ENCODE results near the gene RYR2. TPM values are rescaled to one million over a fixed set of nuclear protein-coding genes. Genes with fewer than 3 reads are reported as not detected.

Gene RYR2
- total RNA-seq, 1 experiment from 2014 or later = 3.4 TPM

DNA sequence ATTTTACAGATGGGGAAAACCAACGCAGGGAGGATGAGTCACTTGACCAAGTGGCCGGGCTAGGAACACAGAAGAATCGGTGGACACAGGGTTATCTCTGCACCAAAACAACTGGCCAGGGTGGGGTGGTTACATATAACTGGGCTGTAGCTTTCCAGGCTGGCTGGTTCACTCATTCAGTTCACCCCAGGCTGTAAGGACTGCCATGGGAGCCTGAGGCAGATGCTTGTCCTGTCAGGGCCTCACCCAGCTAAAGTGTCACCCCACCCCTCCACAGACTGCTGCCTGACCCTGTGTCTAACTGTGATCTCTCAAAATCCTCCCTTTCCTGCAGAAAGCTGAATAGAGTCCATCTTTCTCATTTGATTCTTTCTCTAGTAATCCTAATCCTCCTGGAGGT, 387.3 kb downstream of the RYR2 start:
- no peak overlapping the region for H3K27ac ChIP-seq (ENCODE audit: insufficient read length, low read depth, low read length)

More for the DNA sequence above, 387.3 kb downstream of the RYR2 start:
- H3K4me1 Mint-ChIP-seq = peaks cover 6 to 7% of the 10 kb centered on the region in 2 experiments
- no peak overlapping the region for H3K4me2 ChIP-seq (ENCODE audit: insufficient read depth, insufficient read length, low read length)
- TF ChIP-seq CTCF (conservative IDR thresholded peaks at IDR 0.05) = no peak
- no peak overlapping the region for H2BK20ac ChIP-seq (ENCODE audit: low read depth, low read length, poor library complexity, severe bottlenecking)
- no peaks in the 10 kb centered on the region for H4K20me1 ChIP-seq (ENCODE audit: control insufficient read depth, insufficient read depth, insufficient read length)
- no peaks in the 10 kb centered on the region for H3K79me1 ChIP-seq (ENCODE audit: insufficient read depth, low read depth, low read length, poor library complexity, severe bottlenecking)
- no peaks in the 10 kb centered on the region for H3K23me2 ChIP-seq (ENCODE audit: insufficient read length, low read depth, low read length, poor library complexity, severe bottlenecking)
- no peaks in the 10 kb centered on the region; the same call in 1 of the 2 replicates for H3K4me1 ChIP-seq (ENCODE audit: insufficient read depth, low read length)
- H3T11ph ChIP-seq (ENCODE audit: low read length) = no peak overlapping the region
- H2BK5ac ChIP-seq (ENCODE audit: insufficient read length, low read length) = no peak overlapping the region
- H3K9ac ChIP-seq (ENCODE audit: extremely low read depth, insufficient read length, low read length) = no peak overlapping the region
- H3K27ac Mint-ChIP-seq = peak overlapping the region in 1 of 3 experiments; percentile 65; a peak in 3 of 7 replicates
- H3K9me3 Mint-ChIP-seq = no peaks in the 10 kb centered on the region; a peak in 1 of 5 replicates
- no peaks in the 10 kb centered on the region for H3K27me3 ChIP-seq (ENCODE audit: insufficient read depth, low read length)
- H3K36me3 Mint-ChIP-seq (ENCODE audit: insufficient read depth in 1 of 3, low read depth in 3 of 3) = peaks cover 0 to 7% (median 5%) of the 10 kb centered on the region in 3 experiments; a peak in 3 of 7 replicates
- no peak overlapping the region for H4K5ac ChIP-seq (ENCODE audit: insufficient read length, low read depth, low read length)
- H3K79me2 ChIP-seq (ENCODE audit: insufficient read depth, low read length) = no peaks in the 10 kb centered on the region
- no CpG with 5 or more reads among the region's 3 CpGs for WGBS (ENCODE audit: extremely low coverage, insufficient read length, low lambda C conversion rate)
- H2BK120ac ChIP-seq (ENCODE audit: low read depth, low read length, poor library complexity, severe bottlenecking) = no peak overlapping the region
- no peak overlapping the region for H3K56ac ChIP-seq (ENCODE audit: insufficient read length, low read depth, low read length)
- H2BK15ac ChIP-seq (ENCODE audit: low read depth, low read length) = no peak overlapping the region
- no peak overlapping the region for H4K91ac ChIP-seq (ENCODE audit: insufficient read length, low read depth, low read length)
- no peak overlapping the region for H2BK12ac ChIP-seq (ENCODE audit: insufficient read length, low read depth, low read length)
- H2AK5ac ChIP-seq (ENCODE audit: insufficient read length, low read length) = no peak overlapping the region
- DNase-seq = no peak
- no peak overlapping the region for H3K4ac ChIP-seq (ENCODE audit: low read depth, low read length)
- no peaks in the 10 kb centered on the region for H3K27me3 Mint-ChIP-seq (ENCODE audit: low read depth)
- no peak overlapping the region for H4K8ac ChIP-seq (replicated peaks; ENCODE audit: insufficient read length, low read depth, low read length)
- H3K18ac ChIP-seq (ENCODE audit: insufficient read length, low read depth, low read length) = no peak overlapping the region
- H2AFZ ChIP-seq (ENCODE audit: low read length) = no peak overlapping the region
- no peak overlapping the region for H3K23ac ChIP-seq (ENCODE audit: insufficient read length, low read depth, low read length)
- H3K14ac ChIP-seq (ENCODE audit: insufficient read depth, low read length) = no peak overlapping the region
- no peak overlapping the region for H3K4me3 Mint-ChIP-seq
- H3K9me3 ChIP-seq (ENCODE audit: control insufficient read depth, low read depth, low read length) = no peaks in the 10 kb centered on the region
